Glutamatergic neuron (in vitro differentiated cells): ENCODE measurements around the gene DNAH7. TPM values are rescaled to one million over a fixed set of nuclear protein-coding genes. Genes with fewer than 3 reads are reported as not detected.

Experiments used
- DNase-seq: peaks from one replicate; pipeline ENCODE4 v3.0.0; 2022
- H3K27ac Mint-ChIP-seq: one replicate; pipeline ENCODE4 v1.8.0; 2020; ENCODE audit warnings: mild to moderate bottlenecking, mixed read lengths, inconsistent platforms; ENCODE audit not compliant: unreplicated experiment
- H3K27me3 Mint-ChIP-seq: one replicate; pipeline ENCODE4 v1.8.0; 2020; ENCODE audit warnings: mild to moderate bottlenecking, moderate library complexity, mixed read lengths, inconsistent platforms; ENCODE audit not compliant: unreplicated experiment
- H3K36me3 Mint-ChIP-seq: one replicate; pipeline ENCODE4 v1.8.0; 2020; ENCODE audit warnings: mild to moderate bottlenecking, mixed read lengths, inconsistent platforms; ENCODE audit not compliant: unreplicated experiment
- H3K4me1 Mint-ChIP-seq: one replicate; pipeline ENCODE4 v1.8.0; 2020; ENCODE audit warnings: mild to moderate bottlenecking, low read depth, mixed read lengths, inconsistent platforms; ENCODE audit not compliant: unreplicated experiment
- H3K4me3 Mint-ChIP-seq: one replicate; pipeline ENCODE4 v1.8.0; 2020; ENCODE audit warnings: mild to moderate bottlenecking, mixed read lengths, inconsistent platforms; ENCODE audit not compliant: unreplicated experiment
- H3K9me3 Mint-ChIP-seq: one replicate; pipeline ENCODE4 v1.8.0; 2020; ENCODE audit warnings: mild to moderate bottlenecking, moderate library complexity, mixed read lengths, inconsistent platforms; ENCODE audit not compliant: unreplicated experiment
- total RNA-seq: library from RNA; stranded (reverse); fragmentation: NEBNext Ultra II Directional; extraction: Animal tissue kit (Norgen Biotek cat#: 25700); gene quantifications from one replicate; pipeline ENCODE4 v1.2.1, GENCODE V29; 2021; ENCODE audit not compliant: unreplicated experiment
- TF ChIP-seq, protein P1 (sequence below): fragments of 200-600 bp; sonication (generic); IDR thresholded peaks from one replicate; pipeline ENCODE4 v1.5.0; 2021; ENCODE audit not compliant: partially characterized antibody, unreplicated experiment

Gene DNAH7
- total RNA-seq, 1 donor from 2014 or later = 0.56 TPM

DNA sequence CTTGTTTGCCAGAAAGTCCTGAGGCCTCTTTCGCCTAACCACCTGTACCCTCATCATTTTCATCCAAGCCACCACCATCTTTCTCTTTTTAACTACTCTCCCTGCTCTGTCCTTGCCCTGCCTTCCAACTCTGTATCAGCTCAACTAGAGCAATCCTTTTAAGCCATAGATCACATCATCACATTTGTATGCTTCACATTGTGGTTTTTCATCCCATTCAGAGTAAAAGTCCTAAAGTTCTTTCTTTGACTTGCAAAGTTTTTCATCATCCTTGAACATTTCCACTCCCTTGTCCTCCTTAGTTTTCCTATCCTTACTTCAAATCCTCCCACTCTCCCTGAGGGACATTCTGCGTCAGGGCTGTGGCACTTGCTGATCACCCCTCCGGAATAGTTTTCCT lies 337.7 kb downstream of the DNAH7 start:
- Mint-ChIP-seq H3K27me3 (no peaks in the 10 kb centered on the region), H3K4me1 (no peaks in the 10 kb centered on the region), H3K27ac (no peak overlapping the region), H3K4me3 (no peak overlapping the region), H3K9me3 (no peaks in the 10 kb centered on the region), H3K36me3 (peaks cover 9% of the 10 kb centered on the region)
- no peak for DNase-seq
- TF ChIP-seq, protein P1, sequence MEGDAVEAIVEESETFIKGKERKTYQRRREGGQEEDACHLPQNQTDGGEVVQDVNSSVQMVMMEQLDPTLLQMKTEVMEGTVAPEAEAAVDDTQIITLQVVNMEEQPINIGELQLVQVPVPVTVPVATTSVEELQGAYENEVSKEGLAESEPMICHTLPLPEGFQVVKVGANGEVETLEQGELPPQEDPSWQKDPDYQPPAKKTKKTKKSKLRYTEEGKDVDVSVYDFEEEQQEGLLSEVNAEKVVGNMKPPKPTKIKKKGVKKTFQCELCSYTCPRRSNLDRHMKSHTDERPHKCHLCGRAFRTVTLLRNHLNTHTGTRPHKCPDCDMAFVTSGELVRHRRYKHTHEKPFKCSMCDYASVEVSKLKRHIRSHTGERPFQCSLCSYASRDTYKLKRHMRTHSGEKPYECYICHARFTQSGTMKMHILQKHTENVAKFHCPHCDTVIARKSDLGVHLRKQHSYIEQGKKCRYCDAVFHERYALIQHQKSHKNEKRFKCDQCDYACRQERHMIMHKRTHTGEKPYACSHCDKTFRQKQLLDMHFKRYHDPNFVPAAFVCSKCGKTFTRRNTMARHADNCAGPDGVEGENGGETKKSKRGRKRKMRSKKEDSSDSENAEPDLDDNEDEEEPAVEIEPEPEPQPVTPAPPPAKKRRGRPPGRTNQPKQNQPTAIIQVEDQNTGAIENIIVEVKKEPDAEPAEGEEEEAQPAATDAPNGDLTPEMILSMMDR = no peak

DNA sequence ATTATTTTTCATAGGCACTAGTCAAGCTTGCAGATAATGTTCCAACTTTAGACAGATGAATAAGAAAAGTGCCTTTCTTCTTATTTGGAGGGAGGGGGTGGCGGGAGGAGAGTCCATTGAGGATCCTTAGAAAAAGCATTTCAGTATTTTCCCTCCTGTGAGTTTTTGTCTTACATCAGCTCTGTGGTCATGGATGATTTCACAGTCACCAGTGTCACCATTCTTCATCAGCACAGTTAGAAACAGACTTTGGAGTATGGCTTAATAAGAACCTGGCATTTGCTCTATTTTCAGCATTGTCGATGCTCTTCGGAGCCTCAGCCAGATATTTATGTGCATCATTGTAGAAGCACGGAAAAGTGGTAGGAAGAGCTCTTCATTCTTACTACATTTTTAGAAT lies 341.5 kb downstream of the DNAH7 start:
- TF ChIP-seq, protein P1 = no peak
- Mint-ChIP-seq H3K27me3 (no peaks in the 10 kb centered on the region), H3K4me1 (no peaks in the 10 kb centered on the region), H3K27ac (no peak overlapping the region), H3K36me3 (peaks cover 9% of the 10 kb centered on the region), H3K4me3 (no peak overlapping the region), H3K9me3 (peaks cover 3% of the 10 kb centered on the region)
- DNase-seq = no peak

DNA sequence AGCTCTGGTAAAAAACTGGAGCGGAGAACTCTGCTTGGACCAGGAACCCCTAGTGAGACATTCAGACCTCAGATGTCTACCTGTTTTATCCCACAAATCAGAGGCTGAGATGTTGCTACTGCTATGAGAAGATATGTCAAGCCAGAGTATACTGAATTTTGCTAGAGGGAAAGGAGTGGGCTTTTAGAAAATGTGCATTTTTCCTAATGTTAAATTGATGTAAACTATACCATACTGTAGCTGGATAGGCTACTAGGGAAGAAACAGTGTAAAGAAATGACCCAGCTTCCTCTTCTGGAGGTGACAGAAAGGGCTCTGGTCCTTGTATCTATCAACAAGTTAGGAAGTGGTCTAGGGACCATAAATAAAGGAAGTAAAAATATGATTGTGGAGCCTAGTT lies 346.6 kb downstream of the DNAH7 start:
- TF ChIP-seq, protein P1 = no peak
- no peak overlapping the region for H3K4me3 Mint-ChIP-seq
- H3K36me3 Mint-ChIP-seq = no peaks in the 10 kb centered on the region
- no peak for DNase-seq
- H3K9me3 Mint-ChIP-seq = peaks cover 3% of the 10 kb centered on the region
- peaks cover 2% of the 10 kb centered on the region for H3K27me3 Mint-ChIP-seq
- H3K4me1 Mint-ChIP-seq = no peaks in the 10 kb centered on the region
- no peak overlapping the region for H3K27ac Mint-ChIP-seq

DNA sequence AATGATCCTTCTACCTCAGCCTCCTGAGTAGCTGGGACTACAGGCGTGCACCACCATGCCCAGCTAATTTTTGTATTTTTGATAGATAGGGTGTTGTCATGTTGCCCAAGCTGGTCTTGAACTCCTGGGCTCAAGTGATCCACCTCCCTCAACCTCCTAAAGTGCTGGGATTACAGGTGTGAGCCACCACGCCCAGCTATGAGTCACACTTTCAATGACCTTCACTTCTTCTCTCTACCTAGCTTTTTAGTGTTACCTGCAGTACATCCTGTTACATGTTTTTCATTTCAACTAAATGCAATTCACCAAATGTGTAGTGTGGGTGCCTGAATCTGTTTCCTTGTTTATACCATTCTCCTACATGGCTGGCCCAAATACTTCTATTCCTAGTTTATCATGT lies 347.6 kb downstream of the DNAH7 start:
- H3K4me3 Mint-ChIP-seq = no peak overlapping the region
- no peak overlapping the region for H3K27ac Mint-ChIP-seq
- H3K36me3 Mint-ChIP-seq = no peaks in the 10 kb centered on the region
- H3K9me3 Mint-ChIP-seq = peaks cover 3% of the 10 kb centered on the region
- DNase-seq = no peak
- H3K27me3 Mint-ChIP-seq = peaks cover 2% of the 10 kb centered on the region
- TF ChIP-seq, protein P1 = no peak
- H3K4me1 Mint-ChIP-seq = no peaks in the 10 kb centered on the region

DNA sequence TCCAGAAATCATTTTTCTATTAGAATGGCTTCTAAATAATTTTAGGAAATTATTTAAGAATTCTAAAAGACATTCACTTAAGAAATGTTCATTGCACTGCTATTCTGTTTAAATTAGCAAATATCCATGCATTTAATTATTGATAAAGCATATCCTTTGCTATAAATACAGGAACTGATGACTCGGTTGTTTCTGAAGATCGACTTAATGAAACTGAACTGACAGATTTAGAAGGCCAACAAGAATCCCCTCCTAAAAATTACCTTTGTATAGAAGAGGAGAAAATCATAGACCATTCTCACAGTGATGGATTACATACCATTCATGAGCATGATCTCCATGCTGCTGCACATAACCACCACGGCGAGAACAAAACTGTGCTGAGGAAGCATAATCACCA lies 352.2 kb downstream of the DNAH7 start:
- TF ChIP-seq, protein P1 = no peak
- no peak overlapping the region for H3K4me3 Mint-ChIP-seq
- peaks cover 2% of the 10 kb centered on the region for H3K9me3 Mint-ChIP-seq
- H3K4me1 Mint-ChIP-seq = no peaks in the 10 kb centered on the region
- peaks cover 2% of the 10 kb centered on the region for H3K27me3 Mint-ChIP-seq
- H3K36me3 Mint-ChIP-seq = no peaks in the 10 kb centered on the region
- no peak overlapping the region for H3K27ac Mint-ChIP-seq
- no peak for DNase-seq
